ENCODE results near the gene WNT3.

WNT3 gene

DNA sequence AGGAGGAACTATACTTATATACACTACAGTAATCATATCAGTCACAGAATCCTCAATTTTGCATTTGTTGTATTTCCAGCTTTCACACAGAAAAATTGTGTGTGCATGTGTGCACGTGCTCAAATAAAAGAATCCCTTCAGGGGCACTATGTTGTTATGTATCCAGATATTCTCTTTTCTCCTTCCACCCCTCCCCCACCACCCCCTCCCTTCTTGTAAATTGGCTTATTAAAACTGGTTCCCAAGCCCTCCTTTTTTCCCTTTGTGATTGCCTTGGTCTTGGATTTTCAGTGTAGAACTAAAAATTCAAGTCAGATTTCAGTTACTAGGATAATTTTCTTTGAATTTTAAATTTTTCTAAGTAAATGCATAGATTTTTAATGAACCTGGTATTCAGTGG, 86.3 kb downstream of the WNT3 start:
- no peak for DNase-seq (ENCODE audit: low read depth)

GRCh38 chr17:46730679-46731078, 87.8 kb downstream of the WNT3 start:
- DNase-seq (ENCODE audit: low read depth) = no peak

DNA sequence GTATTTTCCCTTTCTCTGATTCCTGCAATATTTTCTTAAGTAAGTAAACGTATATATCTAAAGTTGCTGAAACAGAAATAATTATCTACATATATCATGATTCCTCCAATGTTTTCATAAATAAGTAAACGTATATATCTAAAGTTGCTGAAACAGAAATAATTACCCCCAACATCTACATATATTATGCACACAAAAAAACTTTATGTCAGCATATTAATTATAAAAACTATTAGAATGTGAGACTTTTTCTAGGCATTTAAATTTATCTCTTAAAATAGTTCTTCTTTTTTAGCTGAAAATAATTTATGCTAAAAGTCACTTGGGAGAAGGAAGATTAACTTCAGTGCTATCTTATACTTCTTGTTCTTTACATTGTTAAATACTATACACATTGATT, 88.5 kb downstream of the WNT3 start:
- DNase-seq (ENCODE audit: low read depth) = no peak

DNA sequence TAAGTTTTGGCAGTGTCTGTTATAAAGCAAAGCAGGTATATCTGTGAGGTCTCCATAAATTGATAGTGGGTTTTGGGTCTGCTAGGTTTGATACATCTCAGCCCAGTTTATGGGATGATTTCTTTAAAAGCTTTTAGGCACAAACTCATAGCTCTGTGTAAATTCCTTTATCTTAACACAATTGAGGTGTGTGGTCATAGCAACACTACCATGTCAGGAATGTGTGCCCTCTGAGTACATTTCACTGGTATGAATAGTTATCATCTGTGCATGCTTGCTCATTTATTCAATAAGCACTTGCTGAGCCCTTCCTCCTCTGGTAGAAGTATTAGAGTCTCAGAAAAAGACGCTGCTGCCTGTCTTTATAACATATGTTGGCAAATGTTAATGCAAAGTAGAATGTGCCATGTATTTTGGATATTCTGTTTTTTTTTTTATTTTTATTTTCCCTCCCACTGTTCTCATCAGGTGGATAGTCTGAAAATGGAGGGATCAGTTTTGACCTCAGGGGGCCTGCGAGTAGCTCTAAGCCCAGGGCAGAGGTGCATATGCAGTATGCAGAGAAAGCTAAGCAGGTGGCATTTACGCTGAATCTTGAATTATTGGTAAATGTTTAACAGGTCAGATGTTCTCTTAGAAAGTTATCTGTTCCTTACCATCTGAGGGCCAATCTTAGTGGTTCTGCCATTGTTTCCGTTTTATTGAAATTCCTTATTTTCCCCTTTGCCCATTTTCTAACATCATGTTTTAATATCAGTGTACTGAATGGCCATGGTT, 90.7 kb downstream of the WNT3 start:
- no peak for DNase-seq (ENCODE audit: low read depth)

DNA sequence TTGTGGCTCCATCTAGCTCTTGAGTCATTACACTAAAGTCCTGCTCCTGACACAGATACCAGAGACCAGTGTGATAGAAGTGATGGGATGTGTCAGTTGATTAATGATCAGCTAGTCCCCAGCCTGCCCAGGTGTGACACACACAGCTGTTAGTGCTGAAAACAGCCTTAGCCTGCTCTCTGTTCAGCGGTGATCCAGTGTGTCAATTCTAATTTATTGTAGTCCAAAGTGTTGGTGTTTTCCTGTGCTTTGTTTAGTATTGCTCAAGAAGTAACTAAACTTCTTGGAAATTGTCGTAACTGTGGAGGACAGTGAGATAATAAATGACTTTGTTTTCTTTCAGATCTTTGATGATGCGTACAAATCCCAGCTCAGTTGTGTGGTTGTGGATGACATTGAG, 92.3 kb downstream of the WNT3 start:
- no peak for DNase-seq (ENCODE audit: low read depth)

DNA sequence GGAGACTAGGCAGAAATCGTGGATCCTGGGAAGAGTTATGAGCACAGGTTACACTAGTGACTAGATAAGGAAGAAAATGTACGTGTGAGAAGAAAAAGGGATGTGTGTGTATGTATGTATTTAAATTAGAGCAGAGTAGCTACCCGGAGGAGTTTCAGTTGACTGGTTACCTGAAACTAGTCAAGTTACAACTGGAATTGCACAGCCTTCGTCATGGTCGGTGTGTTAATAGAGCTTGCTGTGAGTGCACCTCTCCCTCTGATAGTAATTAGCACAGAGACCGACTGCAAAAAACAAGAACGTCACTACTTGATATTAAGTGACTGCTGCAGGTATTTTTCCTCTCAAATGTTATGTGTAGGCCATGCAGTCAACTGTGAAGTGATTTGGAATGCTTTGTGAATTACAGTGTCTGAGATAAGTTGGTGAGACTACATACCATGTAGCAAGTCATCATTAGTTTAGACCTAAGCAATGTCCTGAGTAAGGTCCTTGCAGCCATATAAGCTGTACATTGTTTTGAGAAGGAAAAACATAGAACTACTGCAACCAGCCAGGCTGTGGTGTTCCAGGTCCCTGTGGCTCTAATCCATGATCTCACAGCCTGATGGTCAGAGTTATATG, 95.7 kb downstream of the WNT3 start:
- no peak for DNase-seq (ENCODE audit: low read depth)

GRCh38 chr17:46720408-46720807, 98.1 kb downstream of the WNT3 start:
- DNase-seq (ENCODE audit: low read depth) = no peak

DNA sequence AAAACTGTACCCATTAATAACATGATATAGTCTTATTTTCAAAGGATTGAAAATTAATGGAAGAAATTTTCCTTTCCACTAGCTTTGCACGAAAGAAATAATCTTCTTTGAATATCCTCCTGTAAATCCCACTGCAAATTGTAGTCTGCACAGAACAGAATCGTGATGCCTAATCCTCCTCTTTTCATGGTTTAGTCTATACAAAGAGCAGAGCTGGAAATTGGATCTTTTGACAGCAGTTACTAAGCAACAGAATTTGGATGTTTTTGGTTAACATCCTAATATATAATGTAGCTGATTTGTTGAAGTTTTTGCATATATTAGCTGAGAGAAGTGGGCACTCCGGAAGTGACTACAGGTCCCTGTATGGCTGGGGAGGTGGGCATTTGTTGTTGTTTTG, 98.6 kb downstream of the WNT3 start:
- no peak for DNase-seq (ENCODE audit: low read depth)

GRCh38 chr17:46717999-46718398, 100.5 kb downstream of the WNT3 start:
- no peak for DNase-seq (ENCODE audit: low read depth)

All from stimulated activated CD8-positive, alpha-beta memory T cell treated with anti-CD3 and anti-CD28 coated beads, Interleukin-15, amount 100 ng/mL, for 1 hour (primary cell).